HG03280 (cell line): ENCODE measurements around the gene APOBEC3C.
"Not testable (repeated sequence)": the region's sequence is repeated elsewhere in the genome, so short reads cannot be mapped to it uniquely, and the experiment has no call there.

Experiments
- ATAC-seq: cut with Tn5 transposase; IDR thresholded peaks from one replicate; pipeline ENCODE4 v1.9.1; 2021; ENCODE audit warnings: mild to moderate bottlenecking, moderate library complexity; ENCODE audit not compliant: unreplicated experiment

The APOBEC3C gene

DNA sequence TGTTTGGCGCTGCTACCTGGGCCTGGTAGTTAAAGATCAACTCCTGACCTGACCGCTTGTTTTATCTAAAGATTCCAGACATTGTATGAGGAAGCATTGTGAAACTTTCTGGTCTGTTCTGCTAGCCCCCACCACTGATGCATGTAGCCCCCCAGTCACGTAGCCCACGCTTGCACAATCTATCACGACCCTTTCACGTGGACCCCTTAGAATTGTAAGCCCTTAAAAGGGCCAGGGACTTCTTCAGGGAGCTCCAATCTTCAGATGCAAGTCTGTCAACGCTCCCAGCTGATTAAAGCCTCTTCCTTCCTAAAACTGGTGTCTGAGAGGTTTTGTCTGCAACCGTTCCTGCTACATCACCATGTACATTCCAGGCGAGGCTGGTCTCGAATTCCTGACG is 41.6 kb downstream of the APOBEC3C start:
- no peak for ATAC-seq

DNA sequence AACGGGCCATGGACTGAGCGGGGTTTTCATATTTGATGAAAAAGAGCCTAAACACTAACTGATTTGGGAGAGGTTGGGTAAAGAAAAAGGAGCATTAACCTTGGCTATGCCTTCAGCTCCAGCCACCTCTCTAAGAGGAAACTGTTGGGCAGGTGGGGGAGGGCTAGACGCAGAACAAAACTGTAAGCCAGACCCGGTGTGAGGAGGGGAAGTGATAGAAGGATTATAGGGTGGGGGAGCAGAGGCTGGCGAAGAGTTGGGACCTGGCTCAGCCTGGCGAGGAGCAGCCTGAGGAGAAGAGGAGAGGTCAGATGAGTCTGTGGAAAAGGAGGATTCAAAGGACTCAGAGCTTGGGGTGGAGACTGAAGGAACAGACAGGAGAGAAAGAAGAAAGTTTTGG is 47.2 kb downstream of the APOBEC3C start:
- ATAC-seq, result not testable (repeated sequence)

DNA sequence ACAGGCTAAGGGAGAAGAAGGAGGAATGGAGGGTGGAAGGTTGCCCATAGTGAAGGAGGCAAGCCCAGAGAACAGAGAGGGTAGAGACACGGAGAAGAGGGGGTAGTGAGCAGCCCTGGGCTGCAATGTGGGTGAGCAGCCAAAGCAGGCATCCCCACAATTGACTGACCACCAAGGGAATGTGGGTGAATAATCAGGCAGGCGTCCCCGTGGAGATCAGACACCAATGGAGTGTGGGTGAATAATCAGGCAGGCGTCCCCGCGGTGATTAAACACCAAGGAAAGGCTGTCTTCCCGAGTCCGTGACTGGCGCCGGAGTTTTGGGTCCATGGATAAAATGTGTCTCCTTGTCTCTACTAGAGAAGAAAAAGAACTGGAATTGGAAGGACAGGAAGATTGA is 47.9 kb downstream of the APOBEC3C start:
- not testable (repeated sequence) for ATAC-seq

DNA sequence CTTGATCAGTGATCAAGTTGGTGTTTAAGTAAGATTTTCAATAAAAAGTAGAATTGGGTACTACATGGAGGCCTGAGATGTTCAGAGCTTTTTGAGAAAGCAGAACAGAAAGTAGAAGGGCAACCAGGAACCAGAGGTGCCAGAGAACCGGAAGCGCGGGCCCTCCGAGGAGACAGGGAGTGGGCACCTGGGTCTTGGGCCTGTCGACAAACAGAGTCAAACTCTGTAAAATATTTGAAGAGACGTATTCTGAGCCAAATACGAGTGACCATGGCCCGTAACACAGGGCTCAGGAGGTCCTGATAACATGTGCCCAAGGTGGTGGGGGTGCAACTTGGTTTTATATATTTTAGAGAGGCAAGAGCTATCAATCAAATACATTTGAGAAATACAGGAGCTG is 49.8 kb downstream of the APOBEC3C start:
- ATAC-seq, result not testable (repeated sequence)

DNA sequence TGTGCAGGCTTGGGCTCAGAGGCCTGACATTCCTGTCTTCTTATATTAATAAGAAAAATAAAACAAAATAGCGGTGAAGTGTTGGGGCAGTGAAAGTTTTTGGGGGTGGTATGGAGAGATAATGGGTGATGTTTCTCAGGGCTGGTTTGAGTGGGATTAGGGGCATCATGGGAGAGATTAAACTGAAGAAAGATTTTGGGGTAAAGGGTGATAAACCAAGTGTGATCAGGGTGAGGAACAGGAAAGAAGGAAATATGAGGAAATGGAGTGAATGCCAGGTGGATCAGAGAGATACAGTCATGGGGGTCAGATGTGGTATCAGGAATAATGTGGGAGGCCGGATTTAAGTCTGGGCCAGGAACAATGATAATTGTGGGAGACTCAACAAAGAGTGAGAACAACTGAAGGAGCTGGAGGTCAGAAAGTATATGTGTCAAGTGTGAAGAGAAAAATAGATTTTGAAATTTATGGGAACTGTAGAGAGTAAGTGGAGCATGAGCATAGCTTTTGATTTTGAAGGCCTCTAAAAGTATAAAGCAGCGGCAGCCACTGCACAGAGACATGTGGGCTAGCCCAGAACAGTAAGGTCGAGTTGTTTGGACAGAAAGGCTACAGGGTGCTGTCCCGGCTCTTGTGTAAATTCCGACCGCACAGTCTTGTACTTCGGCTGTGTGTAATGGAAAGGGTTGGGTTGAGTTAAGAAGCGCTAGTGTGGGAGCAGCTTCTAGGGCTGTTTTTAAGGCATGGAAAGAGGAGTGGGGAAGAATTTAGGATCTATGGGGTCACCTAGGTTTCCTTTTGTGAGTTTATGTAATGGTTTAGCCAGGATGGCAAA is 52.6 kb downstream of the APOBEC3C start:
- peak; percentile 49 for ATAC-seq

DNA sequence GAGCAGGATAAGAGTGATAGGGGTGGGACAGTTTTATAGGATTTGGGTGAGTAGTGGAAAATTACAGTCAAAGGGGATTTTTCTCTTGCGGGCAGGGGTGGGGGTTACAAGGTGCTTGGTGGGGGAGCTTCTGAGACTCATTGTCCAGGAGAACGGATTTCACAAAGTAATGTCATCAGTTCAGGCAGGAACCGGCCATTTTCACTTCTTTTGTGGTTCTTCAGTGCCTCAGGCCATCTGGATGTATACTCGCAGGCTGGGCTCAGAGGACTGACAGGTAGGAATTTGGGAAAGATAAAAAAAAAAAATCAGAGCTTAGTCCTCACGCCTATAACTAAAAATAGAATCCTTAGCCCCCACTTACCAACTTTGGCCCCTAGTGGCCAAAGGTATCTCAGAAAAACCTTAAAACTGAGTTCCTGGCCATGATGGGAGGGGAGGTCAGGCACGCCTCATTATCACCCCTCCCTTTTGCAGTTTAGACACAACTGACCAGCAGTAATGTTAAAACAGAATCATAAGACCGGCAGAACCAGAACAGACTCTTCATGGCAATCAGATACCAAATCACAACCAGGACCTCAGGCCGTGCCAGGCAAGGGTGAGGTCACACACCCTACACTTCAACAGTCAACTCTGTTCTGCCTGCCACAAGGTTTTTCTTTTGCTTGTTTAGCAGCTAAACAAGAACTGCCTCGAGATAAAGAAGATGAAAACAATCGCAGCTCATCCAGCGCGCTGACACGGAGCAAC is 54.2 kb downstream of the APOBEC3C start:
- no peak for ATAC-seq
